Kidney epithelial cell (primary cell): ENCODE measurements around the gene GSX1. TPM values are rescaled to one million over a fixed set of nuclear protein-coding genes. Genes with fewer than 3 reads are reported as not detected.

ENCODE experiments used
- DNase-seq: peaks from one replicate; pipeline ENCODE4 v3.0.0-alpha.2; 2010; ENCODE audit warnings: low read depth
- H3K27me3 ChIP-seq: 2 replicates; pipeline ENCODE4 v1.6.0; 2011; ENCODE audit warnings: low read length; ENCODE audit not compliant: control insufficient read depth, insufficient read depth
- H3K36me3 ChIP-seq: 2 replicates; pipeline ENCODE4 v1.5.1; 2011; ENCODE audit warnings: low read length; ENCODE audit not compliant: control insufficient read depth, insufficient read depth
- H3K4me3 ChIP-seq: 2 replicates; pipeline ENCODE4 v1.5.1; 2011; ENCODE audit warnings: low read depth, mild to moderate bottlenecking, control low read depth, low read length
- CTCF ChIP-seq: IDR thresholded peaks from 2 replicates; pipeline ENCODE4 v1.5.1; 2011; ENCODE audit warnings: mild to moderate bottlenecking, moderate library complexity, low read length, control low read depth, inconsistent platforms; ENCODE audit not compliant: insufficient read depth, poor library complexity, severe bottlenecking
- total RNA-seq: library from RNA; depleted of rRNA; stranded (reverse); fragments of >200 nt; gene quantifications from 2 replicates; pipeline ENCODE4 v1.2.3, GENCODE V29; 2015

The GSX1 gene
- total RNA-seq, 1 donor from 2014 or later = not detected

- no peak overlapping the region for H3K4me3 ChIP-seq
- DNase-seq = no peak
Measured at GRCh38 chr13:27791146-27791900, 960 bp upstream of the GSX1 start.

GRCh38 chr13:27791901-27792392 is 336 bp upstream of the GSX1 start:
- DNase-seq = no peak
- Histone ChIP-seq H3K27me3 (peaks cover 87% of the 10 kb centered on the region), H3K4me3 (no peak overlapping the region), H3K36me3 (no peaks in the 10 kb centered on the region)
- no peak for TF ChIP-seq CTCF

More at GRCh38 chr13:27791146-27791900, 960 bp upstream of the GSX1 start:
- Histone ChIP-seq H3K27me3 (peaks cover 81% of the 10 kb centered on the region), H3K36me3 (no peaks in the 10 kb centered on the region)
- no peak for TF ChIP-seq CTCF

- no peak for TF ChIP-seq CTCF
- Histone ChIP-seq H3K27me3 (peaks cover 92% of the 10 kb centered on the region), H3K4me3 (no peak overlapping the region), H3K36me3 (no peaks in the 10 kb centered on the region)
- no peak for DNase-seq
Measured at GRCh38 chr13:27793507-27794367, 1.5 kb downstream of the GSX1 start.

- Histone ChIP-seq H3K4me3 (no peak overlapping the region), H3K27me3 (peaks cover 86% of the 10 kb centered on the region)
- TF ChIP-seq CTCF = no peak
Measured at GRCh38 chr13:27794368-27794691, 2.0 kb downstream of the GSX1 start.

GRCh38 chr13:27794921-27795717 is 2.8 kb downstream of the GSX1 start:
- no peak for TF ChIP-seq CTCF
- no peaks in the 10 kb centered on the region for H3K36me3 ChIP-seq
- no peak for DNase-seq
- H3K4me3 ChIP-seq = no peak overlapping the region
- H3K27me3 ChIP-seq = peaks cover 78% of the 10 kb centered on the region

More at GRCh38 chr13:27794368-27794691, 2.0 kb downstream of the GSX1 start:
- no peak for DNase-seq
- no peaks in the 10 kb centered on the region for H3K36me3 ChIP-seq
